Measurements from ENCODE around the gene ZNF644. TPM values are rescaled to one million over a fixed set of nuclear protein-coding genes. Genes with fewer than 3 reads are reported as not detected.

The ZNF644 gene
- total RNA-seq, 3 donors from 2014 or later, result 58.7 to 161 (median 104) TPM

GRCh38 chr1:91020967-91021685 is 709 bp downstream of the ZNF644 start:
- H3K9me3 ChIP-seq, result no peaks in the 10 kb centered on the region
- no peaks in the 10 kb centered on the region for H3K27me3 ChIP-seq
- H3K4me1 ChIP-seq, result peaks cover 0 to 12% of the 10 kb centered on the region in 2 donors
- no peaks in the 10 kb centered on the region for H3K36me3 ChIP-seq
- peak overlapping the region; percentile 80 to 92 (median 87) for H3K4me3 ChIP-seq
- TF ChIP-seq POLR2AphosphoS5 (IDR thresholded peaks at IDR 0.05) (no peak), CTCF (IDR thresholded peaks at IDR 0.05) (no peak), POLR2A (IDR thresholded peaks at IDR 0.05) (no peak)
- H3K27ac ChIP-seq, result peak overlapping the region; percentile 99 to 100
- intact Hi-C loops (cut with DNase I; ENCODE audit: low total_unique reads), result no loop called here
- peak; percentile 68 to 72 for DNase-seq (ENCODE audit: low spot score in 2 of 2)

- intact Hi-C loops (cut with DNase I; ENCODE audit: low total_unique reads), result no loop called here
- no peak for TF ChIP-seq CTCF (IDR thresholded peaks at IDR 0.05)
- H3K4me3 ChIP-seq, result peak overlapping the region; percentile 80 to 92 (median 87)
- no peak for DNase-seq (ENCODE audit: low spot score in 2 of 2)
- no peaks in the 10 kb centered on the region for H3K27me3 ChIP-seq
- H3K9me3 ChIP-seq, result no peaks in the 10 kb centered on the region
- no peaks in the 10 kb centered on the region for H3K36me3 ChIP-seq
- H3K27ac ChIP-seq, result peak overlapping the region; percentile 99 to 100
- H3K4me1 ChIP-seq, result peaks cover 0 to 12% of the 10 kb centered on the region in 2 donors
Measured at GRCh38 chr1:91020486-91020885, 1.3 kb downstream of the ZNF644 start.

- H3K27me3 ChIP-seq, result no peaks in the 10 kb centered on the region
- H3K9me3 ChIP-seq, result no peaks in the 10 kb centered on the region
- H3K27ac ChIP-seq, result peak overlapping the region in 1 of 2 donors; percentile 77
- H3K36me3 ChIP-seq, result no peaks in the 10 kb centered on the region
- TF ChIP-seq CTCF (IDR thresholded peaks at IDR 0.05), result no peak
- no peak for TF ChIP-seq POLR2A (IDR thresholded peaks at IDR 0.05)
- TF ChIP-seq POLR2AphosphoS5 (IDR thresholded peaks at IDR 0.05), result no peak
- no peak overlapping the region for H3K4me3 ChIP-seq
- peaks cover 0 to 12% of the 10 kb centered on the region in 2 donors for H3K4me1 ChIP-seq
- no peak for DNase-seq (ENCODE audit: low spot score in 2 of 2)
- intact Hi-C loops (cut with DNase I; ENCODE audit: low total_unique reads), result no loop called here
Measured at GRCh38 chr1:91018006-91018405, 3.8 kb downstream of the ZNF644 start.

- peaks cover 0 to 20% of the 10 kb centered on the region in 2 donors for H3K4me1 ChIP-seq
Measured at GRCh38 chr1:91015794-91016550, 5.9 kb downstream of the ZNF644 start.

More at GRCh38 chr1:91015794-91016550, 5.9 kb downstream of the ZNF644 start:
- Histone ChIP-seq H3K27me3 (no peaks in the 10 kb centered on the region), H3K4me3 (no peak overlapping the region), H3K9me3 (no peaks in the 10 kb centered on the region), H3K27ac (peak overlapping the region; percentile 62 to 77), H3K36me3 (no peaks in the 10 kb centered on the region)
- TF ChIP-seq POLR2AphosphoS5 (IDR thresholded peaks at IDR 0.05) (no peak), CTCF (IDR thresholded peaks at IDR 0.05) (no peak)
- intact Hi-C loops (cut with DNase I; ENCODE audit: low total_unique reads), result no loop called here
- DNase-seq (ENCODE audit: low spot score in 2 of 2), result no peak

All from breast epithelium (tissue), 4 donors.